ENCODE data around the gene NOP9. TPM values are rescaled to one million over a fixed set of nuclear protein-coding genes. Genes with fewer than 3 reads are reported as not detected.
A peak's percentile ranks its signal among the peaks of the same experiment; 100 is the strongest.

The NOP9 gene, protein sequence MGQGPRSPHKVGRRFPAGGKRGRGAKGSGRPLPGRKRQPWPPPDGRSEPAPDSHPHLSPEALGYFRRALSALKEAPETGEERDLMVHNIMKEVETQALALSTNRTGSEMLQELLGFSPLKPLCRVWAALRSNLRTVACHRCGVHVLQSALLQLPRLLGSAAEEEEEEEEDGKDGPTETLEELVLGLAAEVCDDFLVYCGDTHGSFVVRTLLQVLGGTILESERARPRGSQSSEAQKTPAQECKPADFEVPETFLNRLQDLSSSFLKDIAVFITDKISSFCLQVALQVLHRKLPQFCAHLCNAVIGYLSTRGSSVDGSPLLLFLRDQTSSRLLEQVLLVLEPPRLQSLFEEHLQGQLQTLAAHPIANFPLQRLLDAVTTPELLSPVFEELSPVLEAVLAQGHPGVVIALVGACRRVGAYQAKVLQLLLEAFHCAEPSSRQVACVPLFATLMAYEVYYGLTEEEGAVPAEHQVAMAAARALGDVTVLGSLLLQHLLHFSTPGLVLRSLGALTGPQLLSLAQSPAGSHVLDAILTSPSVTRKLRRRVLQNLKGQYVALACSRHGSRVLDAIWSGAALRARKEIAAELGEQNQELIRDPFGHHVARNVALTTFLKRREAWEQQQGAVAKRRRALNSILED
- total RNA-seq = 14.8 TPM

DNA sequence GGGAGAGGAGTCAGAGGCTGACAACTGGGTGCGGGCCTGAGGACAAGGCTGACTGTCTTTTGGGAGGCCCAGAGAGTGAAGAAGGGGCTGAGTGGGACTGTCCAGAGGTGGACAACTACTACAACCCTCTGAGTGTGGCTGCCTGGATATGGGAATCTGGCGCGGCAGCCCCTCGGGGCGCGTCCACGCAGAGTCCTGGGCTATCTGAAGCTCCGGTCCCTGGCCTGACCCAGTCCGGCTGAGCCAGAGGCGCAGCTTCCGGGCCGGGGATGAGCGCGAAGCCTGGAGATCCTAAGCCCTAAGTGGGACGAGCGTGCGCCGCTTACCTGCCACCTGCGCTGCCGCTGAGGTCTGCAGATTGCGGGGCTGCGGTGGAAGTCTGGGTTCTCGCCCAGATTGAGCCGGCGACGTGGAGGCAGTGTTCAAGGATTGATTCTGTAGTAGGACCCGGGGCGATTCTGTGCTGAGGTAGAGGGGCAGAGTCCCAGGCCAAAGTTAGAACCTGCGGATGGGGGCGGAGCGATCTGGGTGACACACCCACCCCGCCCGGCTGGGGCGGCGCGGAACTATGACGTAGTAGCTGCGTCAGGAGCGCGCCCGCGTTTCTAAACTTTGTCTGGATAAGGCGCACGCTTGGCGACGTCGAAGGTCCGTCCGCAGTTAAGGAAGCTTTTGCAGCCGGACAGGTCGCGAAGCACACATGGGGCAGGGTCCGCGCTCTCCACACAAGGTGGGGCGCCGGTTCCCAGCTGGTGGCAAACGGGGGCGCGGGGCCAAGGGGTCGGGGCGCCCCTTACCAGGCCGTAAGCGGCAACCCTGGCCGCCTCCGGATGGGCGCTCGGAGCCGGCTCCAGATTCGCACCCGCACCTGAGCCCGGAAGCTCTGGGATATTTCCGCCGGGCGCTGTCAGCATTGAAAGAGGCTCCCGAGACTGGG, at the start of gene NOP9, which contains the start of gene DHRS1:
NOP9 (plus strand) TSS at position 596 of the 937 bp plus-strand sequence; CDS start at position 701, 105 bp downstream.
DHRS1 (minus strand) TSS at position 526 of the 937 bp plus-strand sequence. CDS start 674 bp downstream, outside the sequence.
- DNase-seq = peak; percentile 84

DNA sequence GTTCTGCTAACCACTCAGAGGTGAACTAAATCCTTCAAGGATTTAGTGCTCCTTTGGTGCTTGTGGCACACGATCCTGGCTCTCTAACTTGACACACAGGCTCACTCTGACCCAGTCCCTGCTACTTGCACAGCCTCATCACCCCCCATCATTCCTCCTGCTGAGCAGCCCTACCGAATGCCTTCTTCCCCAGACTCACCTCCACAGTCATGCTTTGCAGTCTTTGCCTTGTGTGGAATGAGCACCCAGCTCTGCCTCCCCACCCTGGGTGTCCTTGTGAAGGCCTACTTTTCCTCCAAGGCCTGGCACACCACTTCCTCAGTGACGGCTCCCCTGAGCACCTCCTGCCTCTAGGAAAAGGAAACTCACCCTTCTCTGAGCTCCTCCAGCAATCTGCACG, 49.3 kb upstream of the NOP9 start:
- no peak for DNase-seq

DNA sequence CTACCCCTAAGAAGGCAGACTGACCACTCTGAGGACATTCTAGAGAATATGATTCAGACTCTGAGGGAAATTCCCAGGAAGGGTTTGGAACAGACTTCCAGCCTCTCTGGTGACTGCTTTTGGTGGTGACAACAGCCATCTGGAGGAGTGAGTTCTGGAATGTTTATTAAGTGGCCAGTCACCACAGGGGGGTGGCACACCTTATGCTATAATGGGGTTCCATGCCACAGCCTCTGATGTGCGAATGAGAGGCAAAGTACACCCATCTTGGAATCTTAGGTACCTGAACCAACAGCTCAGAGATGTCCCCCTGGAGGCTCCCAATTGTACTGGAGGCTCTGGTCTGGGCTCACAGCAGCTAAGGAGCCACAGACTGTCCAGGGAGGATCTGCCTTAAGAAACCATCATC, 47.8 kb upstream of the NOP9 start:
- DNase-seq = no peak

DNA sequence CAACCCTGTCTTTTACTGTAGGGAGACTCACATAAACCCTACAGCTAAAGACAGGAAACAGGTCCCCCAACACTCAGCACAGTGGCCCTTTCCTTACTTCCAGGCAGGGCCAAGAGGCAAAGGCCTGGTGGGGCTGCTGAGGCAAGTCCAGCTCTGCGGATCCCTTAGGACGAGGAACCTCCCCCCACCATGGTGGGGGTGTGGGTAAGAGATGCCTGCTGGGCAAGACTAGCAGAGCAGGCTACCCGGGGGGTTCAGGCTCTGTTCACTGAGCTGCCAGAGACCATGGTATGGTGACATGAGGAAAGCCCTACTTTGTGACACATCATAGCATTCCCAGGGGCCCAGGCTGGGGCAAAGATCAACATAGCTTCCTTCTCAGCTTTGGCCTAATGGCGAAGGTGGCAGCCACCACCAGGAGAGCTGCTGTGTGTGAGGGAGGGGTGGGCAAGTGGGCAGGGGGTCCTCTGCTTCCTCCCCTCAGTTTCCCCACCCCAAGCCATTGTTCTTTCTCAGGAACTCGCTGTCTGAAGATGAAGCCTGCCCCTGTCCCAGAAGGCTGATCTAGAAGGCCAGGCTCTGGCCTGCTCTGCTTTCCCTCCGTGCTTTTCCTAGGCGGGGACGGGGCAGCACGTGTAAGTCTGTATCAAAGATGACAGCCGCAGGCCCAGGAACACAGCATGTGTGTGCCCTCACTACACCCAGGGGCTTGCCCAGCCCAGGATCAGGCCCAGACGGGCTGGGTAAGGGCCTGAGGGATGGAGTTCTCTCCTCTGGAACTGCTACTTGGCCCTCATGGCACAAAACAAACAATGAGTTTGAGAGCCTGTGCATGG, 47.1 kb upstream of the NOP9 start:
- no peak for DNase-seq

DNA sequence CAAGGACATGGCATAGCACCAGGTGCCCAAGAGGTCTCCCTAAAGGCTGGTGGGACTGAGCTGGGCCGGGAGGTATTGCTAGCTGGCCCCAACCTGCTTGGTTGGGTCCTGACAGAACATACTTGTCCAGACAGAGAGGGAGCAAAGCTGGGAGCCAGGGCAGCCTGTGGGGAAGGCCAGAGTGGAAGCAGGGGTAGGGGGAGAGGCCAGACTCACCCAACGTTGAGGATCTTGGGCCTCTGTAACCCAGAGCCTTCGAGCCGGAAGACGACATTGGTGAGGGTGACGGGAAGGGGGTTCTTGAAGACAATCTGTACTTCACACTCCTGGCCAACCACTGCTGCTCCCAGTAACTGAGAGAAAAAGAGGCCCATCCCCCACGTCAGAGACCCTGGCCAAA, 45.7 kb upstream of the NOP9 start:
- no peak for DNase-seq

DNA sequence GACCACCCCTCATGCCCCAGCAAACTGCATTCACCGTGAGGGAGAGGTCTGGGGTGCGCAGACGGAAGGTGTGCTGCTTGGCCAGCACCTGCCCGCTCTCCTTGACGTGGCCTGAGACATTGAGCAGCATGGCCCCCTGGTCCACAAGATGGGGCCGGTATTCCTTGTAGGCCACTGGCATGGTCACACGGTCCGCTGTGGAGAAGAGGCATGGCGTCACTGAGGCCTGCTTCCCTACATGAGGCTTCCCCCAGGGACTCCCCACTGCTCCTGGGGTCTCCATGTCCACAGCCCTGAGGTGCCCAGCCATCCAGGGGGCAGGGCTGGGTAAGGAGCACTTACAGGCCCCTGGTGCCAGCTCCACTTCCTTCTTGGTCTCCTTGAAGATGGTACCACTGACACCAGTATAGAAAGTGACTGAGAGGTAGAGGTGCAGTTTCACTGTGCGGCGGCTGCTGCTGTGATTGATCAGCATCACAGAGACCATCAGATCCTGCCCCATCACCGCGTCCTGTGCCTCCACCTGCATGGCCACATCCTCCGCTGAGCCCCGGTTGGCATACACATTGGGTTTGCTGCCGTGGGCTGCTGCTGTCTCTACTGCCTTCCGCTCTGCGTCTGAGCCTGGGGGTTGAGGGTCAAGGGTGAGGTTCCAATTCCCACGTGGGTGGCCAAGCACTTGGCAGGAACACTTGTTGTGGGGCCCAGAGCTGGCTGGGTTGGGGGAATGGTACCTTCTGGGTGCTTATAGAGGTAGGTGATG, 44.8 kb upstream of the NOP9 start:
- no peak for DNase-seq

DNA sequence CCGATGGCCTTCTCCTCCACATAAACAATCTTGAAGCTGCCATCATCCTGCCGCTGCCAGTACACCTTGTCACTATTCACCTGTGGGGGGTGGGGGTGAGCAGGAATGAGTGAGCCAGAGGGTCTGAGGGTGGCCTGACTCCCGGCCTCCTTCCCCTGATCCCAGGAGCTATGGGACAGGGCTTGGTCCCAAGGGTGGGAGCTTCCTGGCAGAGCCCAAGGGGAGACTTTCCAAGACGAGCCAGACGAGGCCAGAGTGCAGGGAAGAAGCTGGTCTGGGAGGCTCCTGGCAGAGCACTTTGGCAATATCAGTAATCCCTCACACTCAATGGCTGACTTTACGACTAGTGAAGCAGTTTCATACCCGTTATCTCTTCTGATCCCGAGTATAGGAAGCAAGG, 44.2 kb upstream of the NOP9 start:
- DNase-seq = no peak

DNA sequence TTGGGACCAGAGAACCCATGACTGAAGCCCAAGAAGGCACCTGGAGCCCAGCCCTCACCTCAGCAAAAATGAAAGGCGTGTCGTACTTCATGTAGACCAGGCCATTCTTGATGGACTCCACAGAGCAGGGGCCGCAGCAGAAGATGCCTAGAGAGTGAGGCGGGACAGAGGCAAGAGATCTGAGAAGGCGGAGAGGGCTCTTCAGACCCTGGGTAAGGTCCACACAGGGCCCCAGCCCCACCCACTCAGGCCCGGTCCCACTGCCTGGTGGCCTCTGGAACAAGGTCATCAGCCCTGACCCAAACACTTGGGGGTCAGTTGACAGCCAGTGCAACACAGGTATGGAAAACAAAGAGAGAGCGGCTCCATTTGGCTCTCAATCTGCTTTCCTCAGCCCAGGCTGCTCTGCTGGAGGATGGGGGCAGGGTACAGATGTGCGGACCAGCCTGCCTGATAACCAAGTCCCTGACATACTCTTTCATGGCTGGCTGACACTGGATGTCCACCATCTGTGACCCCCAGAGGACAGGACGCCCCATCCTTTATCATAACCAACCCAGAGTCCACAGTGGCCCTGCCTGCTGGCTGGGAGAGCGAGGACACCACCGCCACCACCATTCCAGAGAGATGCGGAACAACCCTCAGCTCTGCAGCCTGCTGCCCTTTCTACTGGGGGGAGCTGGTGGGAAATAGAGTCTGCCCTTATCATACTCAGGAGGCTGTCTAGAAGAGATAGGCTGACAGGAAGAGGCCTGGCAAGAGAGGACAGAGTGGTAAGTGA, 43.5 kb upstream of the NOP9 start:
- no peak for DNase-seq

DNA sequence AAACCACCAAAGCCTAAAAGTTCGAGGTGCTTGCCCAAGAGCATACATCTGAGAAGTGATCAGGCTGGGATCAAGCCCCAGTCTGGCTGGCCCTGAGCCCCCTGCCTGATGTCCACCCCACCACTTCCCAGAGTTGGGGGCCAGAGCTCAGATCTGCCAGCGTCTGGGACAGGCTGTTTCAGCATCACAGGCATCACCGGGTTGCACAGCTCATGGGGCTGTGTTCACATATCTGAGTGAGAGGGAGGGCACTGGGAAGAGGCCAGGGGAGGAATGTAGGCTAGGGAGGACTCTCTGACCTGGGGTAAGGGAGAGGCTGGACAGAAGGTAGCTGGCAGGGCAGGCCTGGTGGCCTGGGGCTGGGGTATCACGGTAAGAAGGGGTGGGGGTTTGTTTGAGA, 42.7 kb upstream of the NOP9 start:
- DNase-seq = no peak

DNA sequence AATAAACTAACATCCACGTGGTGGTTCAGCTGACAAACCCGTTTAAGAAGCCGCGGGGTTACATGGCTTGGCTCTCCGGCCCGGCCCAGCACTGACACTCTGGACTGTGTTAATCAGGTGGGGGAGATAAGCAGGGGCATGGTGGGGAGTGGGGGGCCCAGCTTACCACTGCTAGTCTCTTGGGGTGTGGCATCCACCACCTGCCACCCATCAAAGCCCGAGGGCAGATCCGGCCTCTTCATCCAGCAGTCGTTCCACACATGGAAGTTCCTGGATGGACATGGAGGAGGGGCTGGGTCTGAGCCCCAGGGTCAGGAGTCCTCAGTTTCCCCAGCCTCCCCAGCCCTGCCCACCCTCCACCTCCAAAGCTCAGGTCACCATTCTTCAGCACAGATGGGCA, 41.5 kb upstream of the NOP9 start:
- no peak for DNase-seq

DNA sequence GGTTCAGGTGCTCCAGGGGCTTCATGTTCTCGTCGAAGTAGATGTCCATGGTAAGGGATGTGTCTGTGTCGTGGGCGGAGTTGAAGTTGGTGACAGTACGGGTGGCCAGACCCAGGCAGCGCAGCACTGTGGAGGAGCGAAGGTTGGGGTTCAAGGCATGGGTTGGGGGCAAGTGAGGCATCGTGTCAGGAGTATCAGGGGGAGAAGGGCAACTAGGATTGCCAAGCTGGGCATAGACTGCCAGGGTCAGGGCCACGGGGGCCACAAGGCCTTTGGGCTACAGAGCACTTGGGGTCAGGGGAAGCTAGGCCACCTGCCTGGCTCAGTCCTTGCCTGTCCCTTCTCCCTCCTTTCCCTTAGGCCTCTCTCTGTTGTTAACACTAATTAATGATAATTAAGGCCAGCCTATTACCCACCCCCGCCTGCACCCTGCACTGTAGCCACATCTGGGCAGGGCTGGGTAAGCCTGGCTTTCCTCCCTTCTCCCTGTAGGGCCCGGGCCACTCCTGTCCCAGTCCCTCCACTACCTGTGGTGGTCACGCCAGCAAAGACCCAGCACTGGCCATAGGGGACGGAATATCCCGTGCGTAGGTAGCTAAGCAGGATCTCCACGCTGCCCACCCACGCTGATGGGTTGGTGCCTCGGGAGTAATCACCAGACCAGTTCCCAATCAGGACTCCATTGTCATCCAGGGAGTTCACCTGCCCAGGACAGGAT, 40.9 kb upstream of the NOP9 start:
- no peak for DNase-seq

DNA sequence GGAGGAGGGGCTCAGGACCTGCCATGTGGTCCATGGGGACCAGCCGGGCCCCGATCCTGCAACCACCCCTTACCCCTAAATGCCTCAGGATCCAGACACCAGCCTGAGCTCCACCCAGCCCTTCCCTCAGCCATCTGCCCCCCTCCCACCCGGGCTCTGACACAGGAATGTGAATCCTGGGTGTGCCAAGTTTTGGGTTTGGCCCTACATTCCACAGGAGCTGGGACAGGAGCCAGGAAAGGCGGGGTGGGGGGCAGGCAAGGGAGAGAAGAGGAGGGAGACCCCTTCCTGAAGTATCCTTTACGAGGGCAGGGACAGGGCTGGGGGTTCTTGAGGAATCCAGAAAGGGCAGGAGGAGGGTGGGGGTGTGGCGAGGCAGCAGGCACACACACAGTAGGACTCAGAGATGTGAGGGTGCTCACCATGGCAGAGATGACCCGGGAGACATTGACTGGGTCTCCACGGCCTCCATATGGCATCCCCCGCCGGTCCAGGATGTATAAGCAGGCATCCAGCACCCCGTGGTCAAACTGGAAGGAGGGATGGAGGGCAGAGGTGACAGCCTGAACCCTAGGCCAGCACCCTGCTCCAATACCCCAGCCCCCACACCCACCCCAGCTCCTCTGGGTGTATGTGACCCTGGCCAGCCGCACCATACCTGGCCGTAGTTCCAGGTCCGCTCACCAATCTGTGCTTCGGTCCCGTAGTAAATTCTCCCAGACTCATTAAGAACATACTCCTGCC, 40.2 kb upstream of the NOP9 start:
- peak; percentile 32 for DNase-seq

DNA sequence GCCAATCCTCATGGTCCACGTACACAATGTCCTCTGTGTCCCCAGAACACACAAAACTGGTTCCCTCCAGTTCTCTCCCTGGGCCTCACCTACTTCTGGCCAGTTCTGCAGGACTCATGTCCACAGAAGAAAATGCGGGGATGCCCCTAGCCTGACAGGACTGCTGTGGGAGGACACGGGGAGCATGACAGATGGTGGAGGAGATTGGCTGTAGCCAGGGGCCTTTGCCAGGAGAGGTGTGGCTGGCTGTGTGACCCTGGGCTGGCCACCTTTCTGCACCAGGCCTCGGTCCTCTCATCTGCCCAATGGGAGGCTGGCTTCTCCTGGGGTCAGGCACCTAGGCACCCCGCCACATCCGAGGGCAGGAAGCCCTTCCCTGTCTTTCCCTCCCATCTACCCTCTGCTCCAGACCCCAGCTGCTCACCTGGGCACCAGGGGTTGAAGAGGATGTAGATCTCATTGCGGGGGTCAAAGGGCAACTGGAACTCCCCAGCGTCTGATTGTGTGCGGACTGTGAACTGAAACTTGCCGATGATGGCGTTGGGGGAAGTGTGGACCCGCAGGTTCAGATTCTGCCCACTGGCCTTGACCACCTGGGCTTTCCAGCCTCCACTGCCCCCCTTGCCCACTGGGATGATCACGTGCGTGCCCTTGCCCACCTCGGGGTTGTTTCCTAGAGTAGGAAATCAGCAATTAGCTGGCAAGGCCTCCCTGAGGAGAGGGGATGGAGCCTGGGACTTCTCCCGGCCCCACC, 39.4 kb upstream of the NOP9 start:
- no peak for DNase-seq

DNA sequence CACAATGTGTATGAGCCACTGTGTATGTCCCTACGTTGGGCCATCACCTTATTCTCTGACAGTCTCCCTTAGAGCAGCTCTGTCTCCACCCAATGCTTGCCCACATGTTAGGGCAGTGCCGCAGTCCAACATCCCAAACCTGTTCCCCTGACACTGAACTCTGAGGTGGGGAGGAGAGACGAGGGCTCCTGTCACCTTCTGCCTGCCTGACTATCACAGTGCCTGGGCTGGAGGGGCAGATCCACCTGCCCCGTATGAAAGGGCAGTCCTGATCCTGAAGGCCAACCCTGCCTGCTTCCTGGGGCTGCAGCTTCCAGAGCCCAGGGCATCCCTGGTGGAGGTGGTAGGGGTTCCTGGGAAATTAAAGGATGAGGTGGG, 38.9 kb upstream of the NOP9 start:
- no peak for DNase-seq

DNA sequence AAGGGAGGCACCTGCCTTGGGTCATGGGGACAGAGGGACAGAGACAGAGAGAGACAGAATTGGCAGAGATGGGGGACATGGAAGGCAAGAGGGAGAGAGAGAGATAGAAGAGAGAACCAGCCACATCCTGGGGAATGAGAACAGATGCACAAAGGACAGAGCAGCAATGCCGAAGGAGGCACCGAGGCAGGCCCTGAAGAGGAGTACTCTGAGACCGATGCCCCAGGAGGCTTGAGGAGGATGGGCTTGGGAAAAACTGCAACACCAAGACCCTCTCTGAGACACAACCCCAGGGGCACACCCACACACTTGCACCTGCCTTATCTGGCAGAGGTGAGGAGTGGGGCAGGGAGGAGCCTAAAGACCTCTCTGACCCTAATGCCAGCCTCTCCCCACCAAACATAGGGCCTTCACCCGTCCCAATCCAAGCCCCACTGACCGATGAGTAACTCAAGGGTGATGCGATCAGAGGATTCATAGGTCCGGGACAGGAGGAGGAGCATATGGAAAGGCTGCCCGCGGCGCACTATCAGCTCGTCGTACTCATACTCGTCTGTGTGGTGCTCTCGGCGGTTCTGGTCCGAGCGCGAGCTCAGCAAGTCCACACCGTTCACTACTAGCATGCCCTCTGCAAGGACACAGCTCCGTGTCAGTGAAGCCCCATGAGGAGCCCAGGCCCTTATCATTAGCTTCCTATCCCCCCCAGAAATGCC, 38.2 kb upstream of the NOP9 start:
- no peak for DNase-seq

DNA sequence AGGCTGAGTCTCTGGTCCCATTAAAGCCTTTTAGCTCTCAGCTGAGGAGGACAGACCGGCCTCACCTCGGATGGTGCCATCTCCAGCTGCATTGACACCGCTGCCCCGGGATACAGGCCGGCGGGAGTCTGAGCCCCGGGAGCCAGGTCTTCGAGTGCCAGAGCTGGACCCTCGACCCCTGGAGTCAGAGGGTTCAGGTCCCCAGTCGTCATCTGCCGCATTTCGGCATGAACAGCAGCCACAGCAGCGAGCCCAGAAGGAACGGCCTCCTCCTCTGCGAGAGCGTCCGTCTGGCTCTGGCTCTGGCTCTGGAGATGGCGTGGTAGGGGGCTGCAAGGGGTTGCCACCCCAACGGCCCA, 37.7 kb upstream of the NOP9 start:
- DNase-seq = no peak

All from skin of body (tissue), 2 donors.